HFFc6 (cell line): ENCODE data around the gene CREM. TPM values are rescaled to one million over a fixed set of nuclear protein-coding genes. Genes with fewer than 3 reads are reported as not detected.

ENCODE experiments used
- DNase-seq: peaks from one replicate; pipeline ENCODE4 v3.0.0-alpha.2; 2018
- H3K27ac Mint-ChIP-seq: 2 replicates; pipeline ENCODE4 v1.8.0; 2020; ENCODE audit warnings: mild to moderate bottlenecking, mixed read lengths
- H3K27me3 Mint-ChIP-seq: 2 replicates; pipeline ENCODE4 v1.8.0; 2021; ENCODE audit warnings: mild to moderate bottlenecking, moderate library complexity, mixed read lengths; ENCODE audit not compliant: insufficient read depth
- H3K36me3 Mint-ChIP-seq: 2 replicates; pipeline ENCODE4 v1.8.0; 2021; ENCODE audit warnings: low read depth, mixed read lengths
- H3K4me1 Mint-ChIP-seq: 2 replicates; pipeline ENCODE4 v1.8.0; 2020; ENCODE audit warnings: low read depth, mixed read lengths
- H3K4me3 Mint-ChIP-seq: 2 replicates; pipeline ENCODE4 v1.8.0; 2020; ENCODE audit warnings: mild to moderate bottlenecking, moderate library complexity, mixed read lengths
- H3K9me3 Mint-ChIP-seq: 2 replicates; pipeline ENCODE4 v1.8.0; 2020; ENCODE audit warnings: mild to moderate bottlenecking, mixed read lengths
- CTCF ChIP-seq: fragments of 200-600 bp; sonication (generic); IDR thresholded peaks from 2 replicates; pipeline ENCODE4 v1.5.0; 2021; ENCODE audit warnings: antibody characterized with exemption, mild to moderate bottlenecking
- total RNA-seq, 6 experiments: library from RNA; stranded (reverse); fragmentation: NEBNext Ultra II Directional; extraction: Animal tissue kit (Norgen Biotek cat#: 25700); gene quantifications; 2 replicates in 1 of 6; 3 replicates in 5 of 6; pipeline ENCODE4 v1.2.3, GENCODE V29; 2021

CREM gene
- total RNA-seq, 6 experiments from 2014 or later, result 21.1 to 34.0 (median 30.2) TPM

DNA sequence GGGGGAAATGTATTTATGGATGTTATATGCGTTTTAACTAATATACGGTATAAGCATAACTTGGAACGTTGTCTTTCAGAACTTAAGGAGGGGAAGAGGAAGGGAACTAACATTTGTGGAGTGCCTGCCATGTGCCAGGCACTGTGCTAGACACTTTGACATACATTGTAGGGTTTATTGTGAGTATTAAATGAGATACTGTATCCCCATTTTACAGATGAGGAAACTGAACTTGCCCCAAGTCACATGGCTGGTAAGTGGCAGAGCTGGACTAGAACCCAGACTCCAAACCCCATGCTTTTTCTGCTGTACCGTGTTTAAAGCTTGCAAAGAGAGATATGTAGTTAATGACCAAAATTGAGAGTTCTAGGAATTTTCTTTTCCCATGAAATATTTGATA is 74.6 kb downstream of the CREM start:
- no peaks in the 10 kb centered on the region for H3K36me3 Mint-ChIP-seq
- peaks cover 2% of the 10 kb centered on the region for H3K4me1 Mint-ChIP-seq
- H3K27ac Mint-ChIP-seq, result no peak overlapping the region
- H3K9me3 Mint-ChIP-seq, result no peaks in the 10 kb centered on the region
- H3K27me3 Mint-ChIP-seq, result no peaks in the 10 kb centered on the region
- no peak for TF ChIP-seq CTCF
- no peak for DNase-seq
- no peak overlapping the region for H3K4me3 Mint-ChIP-seq

DNA sequence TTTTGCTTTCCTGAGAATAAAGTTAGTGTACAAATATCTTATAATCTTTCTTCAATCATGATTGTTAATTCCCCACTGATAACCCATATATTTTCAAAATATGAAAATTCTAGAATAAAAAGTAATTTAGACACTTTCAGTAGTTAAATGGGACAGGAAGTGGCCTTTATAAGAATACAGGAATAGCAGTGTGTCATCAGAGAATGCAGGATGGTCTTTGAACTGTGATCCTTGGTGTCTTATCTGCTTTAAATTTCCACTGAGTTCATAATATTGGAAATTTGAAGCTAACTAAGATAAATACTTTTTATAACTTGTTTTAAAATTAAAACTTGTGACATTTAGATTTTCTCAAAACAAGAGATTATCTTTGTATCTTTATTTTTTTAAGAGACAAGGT is 75.4 kb downstream of the CREM start:
- Mint-ChIP-seq H3K4me1 (no peaks in the 10 kb centered on the region), H3K9me3 (no peaks in the 10 kb centered on the region), H3K36me3 (no peaks in the 10 kb centered on the region), H3K4me3 (no peak overlapping the region), H3K27ac (no peak overlapping the region), H3K27me3 (no peaks in the 10 kb centered on the region)
- TF ChIP-seq CTCF, result no peak
- no peak for DNase-seq

- Mint-ChIP-seq H3K4me1 (no peaks in the 10 kb centered on the region), H3K4me3 (no peak overlapping the region), H3K27ac (no peak overlapping the region), H3K9me3 (no peaks in the 10 kb centered on the region), H3K36me3 (no peaks in the 10 kb centered on the region), H3K27me3 (no peaks in the 10 kb centered on the region)
- DNase-seq, result no peak
- no peak for TF ChIP-seq CTCF
Measured at GRCh38 chr10:35203745-35204144, 77.1 kb downstream of the CREM start.

DNA sequence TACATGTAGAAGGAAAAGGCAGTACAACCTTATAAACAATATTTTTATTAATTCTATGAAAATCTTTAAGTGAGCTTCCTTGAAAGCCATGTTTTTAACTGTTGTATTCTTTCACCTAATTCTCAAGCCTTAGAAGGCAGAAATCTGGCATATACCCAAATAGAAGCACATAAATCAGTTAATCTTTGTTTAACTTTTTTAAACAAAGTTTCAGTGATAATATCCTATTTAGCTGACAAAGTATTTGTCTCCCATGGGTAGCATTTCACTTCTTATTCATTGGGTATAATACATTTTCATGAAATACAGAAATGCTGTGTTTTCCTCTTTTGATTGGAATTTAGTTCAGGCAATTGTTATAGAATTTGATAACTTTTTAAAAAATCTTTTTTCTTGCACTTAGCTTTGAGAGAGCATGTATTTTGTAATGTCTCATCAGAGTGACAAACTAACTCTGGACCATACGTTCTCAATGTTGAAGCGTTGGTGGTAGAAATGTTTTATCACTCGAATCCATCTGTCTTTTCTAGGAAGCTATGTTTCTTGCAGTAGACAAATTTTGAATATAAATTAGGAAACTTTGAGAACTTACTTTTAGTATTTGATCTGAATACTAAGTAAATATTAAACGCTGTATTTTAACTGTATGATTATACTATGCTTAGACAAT is 78.1 kb downstream of the CREM start:
- no peaks in the 10 kb centered on the region for H3K4me1 Mint-ChIP-seq
- no peak for TF ChIP-seq CTCF
- DNase-seq, result no peak
- H3K4me3 Mint-ChIP-seq, result no peak overlapping the region
- no peaks in the 10 kb centered on the region for H3K36me3 Mint-ChIP-seq
- H3K9me3 Mint-ChIP-seq, result no peaks in the 10 kb centered on the region
- no peaks in the 10 kb centered on the region for H3K27me3 Mint-ChIP-seq
- H3K27ac Mint-ChIP-seq, result no peak overlapping the region

- Mint-ChIP-seq H3K36me3 (no peaks in the 10 kb centered on the region), H3K4me1 (no peaks in the 10 kb centered on the region), H3K27me3 (no peaks in the 10 kb centered on the region), H3K27ac (no peak overlapping the region), H3K9me3 (no peaks in the 10 kb centered on the region), H3K4me3 (no peak overlapping the region)
- DNase-seq, result no peak
- TF ChIP-seq CTCF, result no peak
Measured at GRCh38 chr10:35206274-35206673, 79.6 kb downstream of the CREM start.
